Measurements from ENCODE around the gene ALX4.

GRCh38 chr11:44338026-44338425 lies 28.1 kb upstream of the ALX4 start:
- TF ChIP-seq POLR2A (IDR thresholded peaks at IDR 0.05; ENCODE audit: low read length) (no peak), GATA1 (IDR thresholded peaks at IDR 0.05; ENCODE audit: low read depth, low read length) (no peak)

Data from erythroblast (primary cell).